Stimulated activated CD8-positive, alpha-beta memory T cell treated with anti-CD3 and anti-CD28 coated beads, Interleukin-12 subunit alpha, Interleukin-12 subunit beta, amount 100 ng/mL, for 1 hour (primary cell): Measurements from ENCODE around the gene PNMA6F.
"Not testable (repeated sequence)": the region's sequence is repeated elsewhere in the genome, so short reads cannot be mapped to it uniquely, and the experiment has no call there.

ENCODE experiments used
- DNase-seq: peaks from one replicate; pipeline ENCODE4 v3.0.0-alpha.2; 2020; ENCODE audit warnings: low read depth

Gene PNMA6F

GRCh38 chrX:153334654-153335295 lies 13.2 kb upstream of the PNMA6F start:
- DNase-seq: no peak

- DNase-seq: peak; percentile 62
These were observed 12.5 kb upstream of the PNMA6F start, which contains the start of gene ZNF275 for GRCh38 chrX:153333821-153334653. TSS of gene ZNF275 (plus strand) at chrX:153334153. CDS start at chrX:153336680, 2,527 bp downstream.

GRCh38 chrX:153333266-153333665 lies 11.7 kb upstream of the PNMA6F start:
- DNase-seq: no peak

GRCh38 chrX:153327561-153327960 lies 6.0 kb upstream of the PNMA6F start:
- no peak for DNase-seq

- DNase-seq: no peak
These were observed 897 bp downstream of the PNMA6F start for GRCh38 chrX:153320555-153321184.

GRCh38 chrX:153320047-153320443 lies 1.5 kb downstream of the PNMA6F start:
- DNase-seq: not testable (repeated sequence)

- no peak for DNase-seq
These were observed 2.1 kb downstream of the PNMA6F start for GRCh38 chrX:153319295-153320046.

- DNase-seq: no peak
These were observed 2.8 kb downstream of the PNMA6F start for GRCh38 chrX:153318811-153319210.

GRCh38 chrX:153317996-153318722 lies 3.4 kb downstream of the PNMA6F start:
- no peak for DNase-seq

- no peak for DNase-seq
These were observed 4.3 kb downstream of the PNMA6F start for GRCh38 chrX:153317306-153317705.

- no peak for DNase-seq
These were observed 8.7 kb downstream of the PNMA6F start for GRCh38 chrX:153312842-153313241.

- no peak for DNase-seq
These were observed 9.5 kb downstream of the PNMA6F start for GRCh38 chrX:153312041-153312440.

GRCh38 chrX:153310901-153311300 lies 10.7 kb downstream of the PNMA6F start:
- no peak for DNase-seq

GRCh38 chrX:153307276-153308178 lies 14.0 kb downstream of the PNMA6F start:
- no peak for DNase-seq

- no peak for DNase-seq
These were observed 14.9 kb downstream of the PNMA6F start for GRCh38 chrX:153306527-153307115.

GRCh38 chrX:153305972-153306371 lies 15.6 kb downstream of the PNMA6F start:
- DNase-seq: no peak

GRCh38 chrX:153304988-153305736 lies 16.4 kb downstream of the PNMA6F start:
- no peak for DNase-seq

GRCh38 chrX:153303276-153304262 lies 18.0 kb downstream of the PNMA6F start:
- no peak for DNase-seq
